GM19328 (cell line): ENCODE data around the gene GAREM2.

Experiments
- ATAC-seq: cut with Tn5 transposase; IDR thresholded peaks from one replicate; pipeline ENCODE4 v1.9.1; 2021; ENCODE audit warnings: mild to moderate bottlenecking, moderate library complexity; ENCODE audit not compliant: unreplicated experiment

The GAREM2 gene

DNA sequence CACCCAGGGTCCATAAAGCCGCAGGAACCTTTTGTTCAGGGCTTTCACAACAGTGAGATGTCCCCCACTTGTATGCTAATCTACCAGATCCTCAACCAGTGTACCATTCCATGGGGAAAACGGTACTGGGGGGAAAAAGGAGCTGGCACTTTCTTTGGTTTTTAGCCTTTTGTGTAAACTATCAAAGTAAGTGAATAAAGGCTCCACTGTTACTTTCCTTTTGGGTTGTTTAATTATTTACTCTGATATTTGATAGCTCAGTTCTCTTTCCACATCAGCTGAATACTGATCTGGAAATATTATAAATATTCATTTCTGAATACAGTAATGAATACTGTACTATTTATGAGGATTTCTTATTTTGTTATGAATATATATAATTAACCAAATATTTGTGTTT is 51.2 kb downstream of the GAREM2 start:
- ATAC-seq, result no peak

DNA sequence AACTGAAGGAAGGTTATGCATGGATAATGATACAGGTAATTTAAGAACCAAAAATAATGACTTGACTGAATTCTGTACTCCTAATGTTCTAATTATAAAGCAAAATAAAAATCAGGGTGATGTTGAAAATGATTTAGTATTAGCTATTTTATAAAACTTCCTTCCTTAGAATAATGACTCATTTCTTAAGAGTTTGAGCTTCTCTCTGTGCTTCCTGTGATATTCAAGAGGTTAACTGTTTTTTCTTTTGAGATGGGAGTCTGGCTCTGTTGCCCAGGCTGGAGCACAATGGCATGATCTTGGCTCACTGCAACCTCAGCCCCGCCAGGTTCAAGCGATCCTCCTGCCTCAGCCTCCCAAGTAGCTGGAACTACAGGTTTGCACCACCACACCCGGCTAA is 56.7 kb downstream of the GAREM2 start:
- ATAC-seq, result no peak

DNA sequence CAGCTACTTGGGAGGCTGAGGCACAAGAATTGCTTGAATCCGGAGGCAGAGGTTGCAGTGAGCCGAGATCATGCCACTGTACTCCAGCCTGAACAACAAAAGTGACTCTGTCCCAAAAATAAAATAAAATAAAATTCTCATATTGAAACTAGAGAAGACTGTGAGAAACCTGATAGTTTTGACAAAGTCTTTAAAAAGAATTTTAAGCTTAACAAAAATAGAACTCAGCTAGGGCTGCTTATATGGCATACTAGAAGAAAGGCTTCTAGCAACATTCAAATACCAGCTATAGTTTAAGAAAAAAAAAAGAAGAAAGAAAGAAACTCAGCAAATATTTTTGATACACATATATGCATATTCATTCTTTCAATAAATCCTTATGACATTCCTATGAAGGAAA is 57.9 kb downstream of the GAREM2 start:
- ATAC-seq, result no peak

DNA sequence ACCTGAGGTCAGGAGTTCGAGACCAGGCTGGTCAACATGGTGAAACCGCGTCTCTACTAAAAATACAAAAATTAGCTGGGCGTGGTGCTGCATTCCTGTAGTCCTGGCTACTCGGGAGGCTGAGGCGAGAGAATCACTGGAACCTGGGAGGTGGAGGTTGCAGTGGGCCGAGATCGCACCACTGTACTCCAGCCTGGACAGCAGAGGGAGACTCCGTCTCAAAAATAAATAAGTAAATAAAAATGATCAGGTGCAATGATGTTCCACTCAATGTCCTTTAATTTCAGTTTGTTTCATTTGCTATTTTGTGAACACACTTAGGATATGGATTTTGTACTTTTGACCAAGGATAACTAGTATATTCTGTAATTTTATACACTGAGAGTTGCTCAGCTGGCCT is 62.2 kb downstream of the GAREM2 start:
- ATAC-seq, result no peak

DNA sequence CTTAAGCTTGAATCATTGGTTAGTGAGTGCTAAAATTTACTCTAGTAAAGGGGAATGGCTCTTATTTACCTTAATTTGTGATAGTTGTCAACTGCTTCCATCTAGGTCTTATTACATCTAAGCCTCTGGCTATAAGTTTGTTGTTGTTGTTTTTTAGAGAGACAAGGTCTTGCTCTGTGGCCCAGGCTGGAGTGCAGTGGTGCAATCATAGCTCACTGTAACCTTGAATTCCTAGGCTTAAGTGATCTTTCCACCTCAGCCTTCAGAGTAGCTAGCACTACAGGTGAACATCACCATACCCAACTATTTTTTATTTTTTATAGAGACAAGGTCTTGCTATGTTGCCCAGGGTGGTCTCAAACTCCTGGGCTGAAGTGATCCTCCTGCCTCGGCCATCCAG is 65.0 kb downstream of the GAREM2 start:
- no peak for ATAC-seq

DNA sequence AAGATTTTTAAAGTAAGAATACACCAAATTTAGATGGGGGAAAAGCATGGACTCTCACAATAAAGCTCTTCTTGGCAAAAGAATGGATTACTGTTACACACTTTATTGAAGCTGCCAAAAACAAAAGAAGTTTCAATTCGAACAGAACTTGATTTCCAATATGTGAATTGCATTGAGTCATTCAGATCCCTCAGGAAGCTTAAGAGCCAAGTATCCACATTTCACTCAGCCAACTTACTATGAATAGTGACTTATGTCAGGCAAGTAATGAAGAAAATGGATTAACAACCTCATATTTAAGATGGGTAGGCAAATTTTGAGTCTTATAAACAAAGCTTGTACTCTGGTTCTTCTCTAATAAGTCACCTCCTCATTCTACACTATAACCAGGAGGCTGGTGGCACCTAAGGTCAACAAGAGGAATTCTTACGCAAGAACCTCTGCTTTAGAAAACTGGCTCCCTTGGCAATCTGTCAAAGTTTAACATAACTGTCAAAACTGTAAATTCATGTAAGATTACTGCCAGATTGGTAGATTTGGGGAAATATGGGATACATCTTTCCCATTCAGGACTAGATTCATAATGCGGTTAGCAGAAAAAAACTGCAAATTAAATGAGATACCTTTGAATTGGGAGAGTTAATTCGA is 65.5 kb downstream of the GAREM2 start:
- no peak for ATAC-seq
